K562 (cell line): ENCODE data around the gene SIM2. TPM values are rescaled to one million over a fixed set of nuclear protein-coding genes. Genes with fewer than 3 reads are reported as not detected.

ENCODE experiments used
- ATAC-seq: fragments of 200-7000 bp; cut with Tn5 transposase; 3 replicates; pipeline ENCODE4 v1.9.1; 2020; ENCODE audit warnings: moderate library complexity
- BruUV-seq: library from RNA; stranded (reverse); fragments of 400-500 nt; replicated peaks from 2 replicates; lab custom pipeline; 2021; lab: Mats Ljungman, UMichigan
- CTCF ChIA-PET: fragments of 300-600 bp; formaldehyde crosslinking; extraction: SDS; loops from one replicate; lab custom pipeline; 2021; ENCODE audit warnings: low intra/inter-chr PET ratio; lab: Yijun Ruan, JAX
- POLR2A ChIA-PET: fragments of 300-600, 350-650 bp; sonication (Branson Sonifier 250); formaldehyde crosslinking; extraction: SDS; loops from one replicate; lab custom pipeline; 2021; ENCODE audit warnings: antibody characterized with exemption, inconsistent platforms; lab: Yijun Ruan, JAX
- DNase-seq, 4 experiments: peaks; one replicate each; pipeline versions ENCODE4 v3.0.0 to v3.0.0-alpha.2; 2011 to 2018; ENCODE audit warnings: low spot score in 3 of 4, mixed read lengths in 3 of 4; ENCODE audit errors: extremely low read depth in 1 of 4
- FAIRE-seq: peaks from 2 replicates; lab custom pipeline; 2011; peaks lifted over from hg19 to GRCh38; lab: Jason Lieb, UNC
- H2AFZ ChIP-seq: 2 replicates; pipeline ENCODE4 v1.6.0; 2011; ENCODE audit warnings: low read depth, low read length, control low read depth, inconsistent platforms
- H3K27ac ChIP-seq: fragments of 200-600 bp; 3 replicates; pipeline ENCODE4 v1.8.0; 2011; ENCODE audit warnings: low read depth, mild to moderate bottlenecking, control low read depth, inconsistent platforms, low read length, moderate library complexity, mixed read lengths; ENCODE audit errors: extremely low read depth
- H3K27me3 ChIP-seq, 2 experiments: fragments of 300-600 bp in 1 of 2; 2 replicates in 1 of 2; 3 replicates in 1 of 2; pipeline versions ENCODE4 v1.6.0 to v1.8.0; 2011; ENCODE audit warnings: inconsistent platforms in 2 of 2, low read length in 2 of 2, mild to moderate bottlenecking in 1 of 2, mixed read lengths in 1 of 2, moderate library complexity in 1 of 2; ENCODE audit not compliant: control insufficient read depth in 2 of 2, insufficient read depth in 2 of 2
- H3K36me3 ChIP-seq: fragments of 300-600 bp; 3 replicates; pipeline ENCODE4 v1.8.0; 2011; ENCODE audit warnings: mild to moderate bottlenecking, low read length, inconsistent platforms; ENCODE audit not compliant: control insufficient read depth, insufficient read depth
- H3K4me1 ChIP-seq, 2 experiments: fragments of 200-600 bp in 1 of 2; replicated peaks in 1 of 2; 2 replicates in 1 of 2; 3 replicates in 1 of 2; pipeline versions ENCODE4 v1.5.1 to v1.8.0; 2011; ENCODE audit warnings: inconsistent platforms in 2 of 2, low read length in 2 of 2, mild to moderate bottlenecking in 1 of 2, mixed read lengths in 1 of 2, moderate library complexity in 1 of 2; ENCODE audit not compliant: control insufficient read depth in 2 of 2, insufficient read depth in 2 of 2
- H3K4me2 ChIP-seq: 2 replicates; pipeline ENCODE4 v1.6.1; 2011; ENCODE audit warnings: low read length, control low read depth, inconsistent platforms, mixed read lengths; ENCODE audit not compliant: insufficient read depth
- H3K4me3 ChIP-seq: fragments of 200-600 bp; sonication (generic), shearing (Covaris generic); 2 replicates; pipeline ENCODE4 v1.5.1; 2016; ENCODE audit warnings: control low read depth, inconsistent platforms
- H3K79me2 ChIP-seq: fragments of 200-600 bp; 3 replicates; pipeline ENCODE4 v1.8.0; 2011; ENCODE audit warnings: low read length, inconsistent platforms; ENCODE audit not compliant: control insufficient read depth, insufficient read depth
- H3K9ac ChIP-seq, 2 experiments: 2 replicates each; pipeline versions ENCODE4 v1.6.0 to v1.6.1; 2011; ENCODE audit warnings: low read depth in 2 of 2, low read length in 2 of 2, control low read depth in 1 of 2, inconsistent platforms in 1 of 2, mild to moderate bottlenecking in 1 of 2, mixed read lengths in 1 of 2; ENCODE audit not compliant: insufficient read depth in 1 of 2
- H3K9me1 ChIP-seq: one replicate; pipeline ENCODE4 v1.6.0; 2011; ENCODE audit warnings: inconsistent platforms, mild to moderate bottlenecking, low read length, moderate library complexity; ENCODE audit not compliant: control insufficient read depth, insufficient read depth
- H3K9me3 ChIP-seq: replicated peaks from 2 replicates; pipeline ENCODE4 v1.5.1; 2011; ENCODE audit warnings: low read depth, low read length, inconsistent platforms; ENCODE audit not compliant: control insufficient read depth, insufficient read depth
- H4K20me1 ChIP-seq: replicated peaks from 2 replicates; pipeline ENCODE4 v1.6.1; 2011; ENCODE audit warnings: low read length, inconsistent platforms, mixed read lengths; ENCODE audit not compliant: control insufficient read depth, insufficient read depth
- AFF1 ChIP-seq, 2 experiments: fragments of 450-650 bp; IDR thresholded peaks; 2 replicates each; pipeline ENCODE4 v1.6.1; 2018; ENCODE audit warnings: mild to moderate bottlenecking in 2 of 2, low read depth in 1 of 2; ENCODE audit not compliant: partially characterized antibody in 2 of 2
- HDAC8 ChIP-seq: fragments of 450-650 bp; IDR thresholded peaks from 2 replicates; pipeline ENCODE4 v1.6.1; 2016; ENCODE audit warnings: mild to moderate bottlenecking, missing genetic modification characterization, moderate library complexity, missing compliant biosample characterization
- HEY1 ChIP-seq: fragments of 250-450 bp; sonication (Bioruptor Pico); IDR thresholded peaks from 2 replicates; pipeline ENCODE4 v1.5.0; 2020; ENCODE audit warnings: mild to moderate bottlenecking, moderate library complexity, borderline replicate concordance
- HNRNPUL1 ChIP-seq: fragments of 200-400 bp; formaldehyde crosslinking; IDR thresholded peaks from 2 replicates; pipeline ENCODE4 v1.6.1; 2017; ENCODE audit warnings: low read length
- POLR2B ChIP-seq: fragments of 450-650 bp; IDR thresholded peaks from 2 replicates; pipeline ENCODE4 v1.6.1; 2018; ENCODE audit warnings: low read depth; ENCODE audit not compliant: partially characterized antibody
- POLR2G ChIP-seq: fragments of 200-400 bp; formaldehyde crosslinking; IDR thresholded peaks from 2 replicates; pipeline ENCODE4 v1.6.1; 2017; ENCODE audit warnings: low read depth, mild to moderate bottlenecking, antibody characterized with exemption, low read length, moderate library complexity
- RBM14 ChIP-seq: fragments of 200-400 bp; formaldehyde crosslinking; IDR thresholded peaks from 2 replicates; pipeline ENCODE4 v1.6.1; 2018; ENCODE audit warnings: low read depth, mild to moderate bottlenecking, low read length, moderate library complexity, borderline replicate concordance; ENCODE audit not compliant: insufficient read depth
- SAFB2 ChIP-seq: fragments of 200-400 bp; formaldehyde crosslinking; IDR thresholded peaks from 2 replicates; pipeline ENCODE4 v1.6.1; 2018; ENCODE audit warnings: borderline replicate concordance, low read length, low read depth, moderate library complexity; ENCODE audit not compliant: severe bottlenecking
- SMAD2 ChIP-seq: fragments of 150-350 bp; IDR thresholded peaks from 2 replicates; pipeline ENCODE4 v1.6.1; 2014; ENCODE audit warnings: low read depth, mild to moderate bottlenecking, low read length
- SRSF7 ChIP-seq: fragments of 200-400 bp; formaldehyde crosslinking; optimal IDR thresholded peaks from 2 replicates; pipeline ENCODE3; 2017; ENCODE audit warnings: mild to moderate bottlenecking, low read depth, low read length
- TSC22D4 ChIP-seq: fragments of 450-650 bp; IDR thresholded peaks from 2 replicates; pipeline ENCODE4 v1.6.1; 2016; ENCODE audit warnings: missing genetic modification characterization, missing biosample characterization, control low read depth
- ZKSCAN1 ChIP-seq: fragments of 150-350 bp; IDR thresholded peaks from 2 replicates; pipeline ENCODE4 v1.6.1; 2016; ENCODE audit warnings: low read depth, low read length
- WGBS: fragments of 100-300 bp; shearing (Covaris generic); methylation state at CpG from one replicate; pipeline ENCODE4 v1.1.6; 2016; ENCODE audit warnings: low coverage, mixed read lengths; ENCODE audit not compliant: insufficient coverage; ENCODE audit errors: missing lambda C conversion rate; 5-methylcytosine and 5-hydroxymethylcytosine counted together
- in situ Hi-C: fragments of 300-500 bp; cut with MboI; formaldehyde crosslinking; loops from 4 replicates; pipeline ENCODE4 v1.15.0; 2018; ENCODE audit warnings: inconsistent platforms, mixed read lengths
- intact Hi-C: fragments of 100-400 bp; cut with micrococcal nuclease; formaldehyde crosslinking; loops from 2 replicates; pipeline ENCODE4 v1.14.2; 2022
- polyA plus RNA-seq, 8 experiments: library from polyadenylated mRNA; depleted of rRNA in 4 of 8; stranded (reverse) in 5 of 8; unstranded in 3 of 8; fragments of >200 nt; fragmentation: Nextera tagmentation in 2 of 8; fragmentation: Illumina TruSeq in 1 of 8; extraction: Ambion mirVana in 2 of 8; extraction: Trizol in 1 of 8; gene quantifications; 2 replicates each; pipeline versions ENCODE4 v1.2.1 to v1.2.3, GENCODE V29; 2011 to 2014; ENCODE audit warnings: inconsistent platforms in 1 of 8, missing spikeins in 1 of 8
- total RNA-seq, 7 experiments: library from RNA; depleted of rRNA in 6 of 7; stranded (reverse); fragments of >200 nt in 6 of 7; fragmentation: Illumina TruSeq in 2 of 7; extraction: Trizol in 2 of 7; gene quantifications; 2 replicates each; pipeline versions ENCODE4 v1.2.1 to v1.2.3, GENCODE V29; 2011 to 2021; ENCODE audit warnings: low replicate concordance in 1 of 7
- TF ChIP-seq, protein P1 (sequence below): sonication (generic); formaldehyde crosslinking; IDR thresholded peaks from 2 replicates; pipeline ENCODE4 v1.8.0; 2022; ENCODE audit warnings: mild to moderate bottlenecking, low read depth, missing genetic modification reagents
- TF ChIP-seq, protein P2 (sequence below): fragments of 450-650 bp; conservative IDR thresholded peaks from 2 replicates; pipeline ENCODE4 v1.6.1; 2016; ENCODE audit warnings: missing genetic modification characterization, low read depth, mild to moderate bottlenecking, control low read depth, missing compliant biosample characterization

Gene SIM2
- total and polyA plus RNA-seq, 9 of the 15 experiments (the other 6 are each of a cell fraction or from before 2014, with no cell fraction given), result 0.07 to 0.11 (median 0.08) TPM; not detected in 6

DNA sequence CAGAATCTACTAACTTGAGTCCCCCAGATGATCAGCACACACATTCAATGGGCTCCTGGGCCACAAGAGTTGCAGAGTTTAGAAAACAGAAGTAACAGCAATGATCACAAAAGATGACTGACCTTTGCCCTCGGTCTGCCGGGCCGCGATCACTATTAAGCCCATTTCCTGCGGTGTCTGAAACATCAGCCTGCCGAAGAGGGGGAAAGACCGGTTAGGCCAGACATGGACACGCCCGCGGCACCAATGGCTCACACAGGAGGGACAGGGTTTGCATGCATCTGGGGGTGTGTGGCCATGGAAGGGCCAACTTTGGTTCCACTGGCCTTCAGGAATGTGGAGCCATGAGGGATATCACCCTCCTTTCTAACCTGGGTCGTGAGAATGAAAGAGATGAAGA is 68.2 kb downstream of the SIM2 start (continued):
- TF ChIP-seq AFF1 (IDR thresholded peaks at IDR 0.05; ENCODE audit: low read depth in 1 of 2, partially characterized antibody in 2 of 2) (no peak), HNRNPUL1 (no peak), HDAC8 (tag) (no peak), TSC22D4 (tag) (no peak), SRSF7 (no peak)

- H3K27ac ChIP-seq, result no peak overlapping the region
- no TSS peak for BruUV-seq
- no peak for DNase-seq
- H3K9ac ChIP-seq, result no peak overlapping the region
- H3K36me3 ChIP-seq, result no peaks in the 10 kb centered on the region
- H3K4me2 ChIP-seq, result no peak overlapping the region
- POLR2A ChIA-PET, result no interaction called here
- H3K79me2 ChIP-seq, result no peaks in the 10 kb centered on the region
- H3K27me3 ChIP-seq, result no peaks in the 10 kb centered on the region
- 62% methylated on average over 13 of the region's 13 CpGs for WGBS
- FAIRE-seq, result no peak
- H3K9me1 ChIP-seq, result no peaks in the 10 kb centered on the region
- CTCF ChIA-PET, result no interaction called here
- ATAC-seq, result no peak
- in situ Hi-C loops (no loop called here), intact Hi-C loops (no loop called here)
- no peak overlapping the region for H2AFZ ChIP-seq
- H3K4me1 ChIP-seq, result 0 out of 5 replicates have a peak, but pooled peaks cover 0 to 3% of the 10 kb centered on the region in 2 experiments
- H3K4me3 ChIP-seq, result no peak overlapping the region
- no peaks in the 10 kb centered on the region for H4K20me1 ChIP-seq
- no peaks in the 10 kb centered on the region for H3K9me3 ChIP-seq
- TF ChIP-seq SRSF7 (no peak), HEY1 (CRISPR knock-in tag) (no peak), ZKSCAN1 (no peak), POLR2B (no peak), RBM14 (no peak), POLR2G (no peak), SMAD2 (no peak), SAFB2 (no peak)
- TF ChIP-seq, protein P1, sequence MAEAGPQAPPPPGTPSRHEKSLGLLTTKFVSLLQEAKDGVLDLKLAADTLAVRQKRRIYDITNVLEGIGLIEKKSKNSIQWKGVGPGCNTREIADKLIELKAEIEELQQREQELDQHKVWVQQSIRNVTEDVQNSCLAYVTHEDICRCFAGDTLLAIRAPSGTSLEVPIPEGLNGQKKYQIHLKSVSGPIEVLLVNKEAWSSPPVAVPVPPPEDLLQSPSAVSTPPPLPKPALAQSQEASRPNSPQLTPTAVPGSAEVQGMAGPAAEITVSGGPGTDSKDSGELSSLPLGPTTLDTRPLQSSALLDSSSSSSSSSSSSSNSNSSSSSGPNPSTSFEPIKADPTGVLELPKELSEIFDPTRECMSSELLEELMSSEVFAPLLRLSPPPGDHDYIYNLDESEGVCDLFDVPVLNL (CRISPR knock-in tag), result no peak
- TF ChIP-seq, protein P2, sequence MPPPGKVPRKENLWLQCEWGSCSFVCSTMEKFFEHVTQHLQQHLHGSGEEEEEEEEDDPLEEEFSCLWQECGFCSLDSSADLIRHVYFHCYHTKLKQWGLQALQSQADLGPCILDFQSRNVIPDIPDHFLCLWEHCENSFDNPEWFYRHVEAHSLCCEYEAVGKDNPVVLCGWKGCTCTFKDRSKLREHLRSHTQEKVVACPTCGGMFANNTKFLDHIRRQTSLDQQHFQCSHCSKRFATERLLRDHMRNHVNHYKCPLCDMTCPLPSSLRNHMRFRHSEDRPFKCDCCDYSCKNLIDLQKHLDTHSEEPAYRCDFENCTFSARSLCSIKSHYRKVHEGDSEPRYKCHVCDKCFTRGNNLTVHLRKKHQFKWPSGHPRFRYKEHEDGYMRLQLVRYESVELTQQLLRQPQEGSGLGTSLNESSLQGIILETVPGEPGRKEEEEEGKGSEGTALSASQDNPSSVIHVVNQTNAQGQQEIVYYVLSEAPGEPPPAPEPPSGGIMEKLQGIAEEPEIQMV, result no peak
These were observed 69.6 kb downstream of the SIM2 start for GRCh38 chr21:36768496-36768895.
